Neural cell (in vitro differentiated cells): ENCODE results near the gene PRODH. TPM values are rescaled to one million over a fixed set of nuclear protein-coding genes. Genes with fewer than 3 reads are reported as not detected.
"Not testable (repeated sequence)": the region's sequence is repeated elsewhere in the genome, so short reads cannot be mapped to it uniquely, and the experiment has no call there.

Experiments
- H2AFZ ChIP-seq: fragments of 200-600, 300-800 bp; sonication (generic), shearing (Covaris generic); 2 replicates; pipeline ENCODE4 v1.6.0; 2014; ENCODE audit warnings: low read depth, mild to moderate bottlenecking, antibody characterized with exemption, low read length, moderate library complexity
- H3F3A ChIP-seq: fragments of 200-600 bp; shearing (Covaris generic); 2 replicates; pipeline ENCODE4 v1.6.1; 2016; ENCODE audit warnings: mild to moderate bottlenecking, moderate library complexity, mixed read lengths, antibody characterized with exemption, low read length; ENCODE audit not compliant: insufficient read depth, poor library complexity, severe bottlenecking
- H3K27ac ChIP-seq: fragments of 200-600, 300-800 bp; sonication (generic), shearing (Covaris generic); 2 replicates; pipeline ENCODE4 v1.5.1; 2014; ENCODE audit warnings: mild to moderate bottlenecking, low read length, moderate library complexity
- H3K27me3 ChIP-seq: fragments of 300-800, 200-600 bp; sonication (generic), shearing (Covaris generic); 2 replicates; pipeline ENCODE4 v1.6.0; 2014; ENCODE audit warnings: mild to moderate bottlenecking, low read depth, low read length, moderate library complexity; ENCODE audit not compliant: insufficient read depth
- H3K36me3 ChIP-seq: fragments of 300-800, 200-600 bp; sonication (generic), shearing (Covaris generic); 2 replicates; pipeline ENCODE4 v1.5.1; 2014; ENCODE audit warnings: mild to moderate bottlenecking, antibody characterized with exemption, low read length, moderate library complexity; ENCODE audit not compliant: insufficient read depth
- H3K4me2 ChIP-seq: fragments of 300-800, 200-600 bp; sonication (generic), shearing (Covaris generic); 2 replicates; pipeline ENCODE4 v1.6.0; 2014; ENCODE audit warnings: mild to moderate bottlenecking, low read length
- H3K4me3 ChIP-seq: fragments of 300-800, 200-600 bp; sonication (generic), shearing (Covaris generic); 2 replicates; pipeline ENCODE4 v1.5.1; 2014; ENCODE audit warnings: mild to moderate bottlenecking, low read length, moderate library complexity
- H3K79me2 ChIP-seq: fragments of 200-600 bp; shearing (Covaris generic); replicated peaks from 2 replicates; pipeline ENCODE4 v1.6.0; 2014; ENCODE audit warnings: mild to moderate bottlenecking, low read length, moderate library complexity; ENCODE audit not compliant: insufficient read depth
- H3K9ac ChIP-seq: fragments of 300-800, 200-600 bp; sonication (generic), shearing (Covaris generic); 2 replicates; pipeline ENCODE4 v1.6.1; 2016; ENCODE audit warnings: mild to moderate bottlenecking, low read length, mixed read lengths
- H3K9me2 ChIP-seq: fragments of 200-600 bp; shearing (Covaris generic); 2 replicates; pipeline ENCODE4 v1.6.1; 2016; ENCODE audit warnings: mild to moderate bottlenecking, low read length, mixed read lengths; ENCODE audit not compliant: insufficient read depth
- H3K9me3 ChIP-seq: fragments of 200-600, 300-800 bp; sonication (generic), shearing (Covaris generic); 2 replicates; pipeline ENCODE4 v1.6.1; 2016; ENCODE audit warnings: mild to moderate bottlenecking, mixed run types, low read length, moderate library complexity, mixed read lengths
- H4K20me1 ChIP-seq: fragments of 200-600 bp; shearing (Covaris generic); 2 replicates; pipeline ENCODE4 v1.6.1; 2016; ENCODE audit warnings: mild to moderate bottlenecking, mixed run types; ENCODE audit not compliant: insufficient read depth
- CTCF ChIP-seq: fragments of 450-650 bp; IDR thresholded peaks from 2 replicates; pipeline ENCODE4 v1.5.1; 2014; ENCODE audit warnings: antibody characterized with exemption, mild to moderate bottlenecking, moderate library complexity; ENCODE audit not compliant: poor library complexity, severe bottlenecking
- EZH2 ChIP-seq: fragments of 200-600, 300-800 bp; shearing (Covaris generic), sonication (generic); IDR thresholded peaks from 2 replicates; pipeline ENCODE4 v1.6.1; 2014; ENCODE audit warnings: antibody characterized with exemption, low read length, borderline replicate concordance, mild to moderate bottlenecking; ENCODE audit not compliant: insufficient read depth, poor library complexity, severe bottlenecking
- MXI1 ChIP-seq: fragments of 450-650 bp; conservative IDR thresholded peaks from 2 replicates; pipeline ENCODE4 v1.6.1; 2014; ENCODE audit warnings: antibody characterized with exemption, mild to moderate bottlenecking; ENCODE audit not compliant: poor library complexity, severe bottlenecking
- POLR2AphosphoS5 ChIP-seq: IDR thresholded peaks from 2 replicates; pipeline ENCODE4 v1.6.1; 2012
- REST ChIP-seq: IDR thresholded peaks from 2 replicates; pipeline ENCODE4 v1.6.1; 2012; ENCODE audit warnings: borderline replicate concordance
- SMC3 ChIP-seq: fragments of 450-650 bp; conservative IDR thresholded peaks from 2 replicates; pipeline ENCODE4 v1.6.1; 2014; ENCODE audit warnings: antibody characterized with exemption, mild to moderate bottlenecking, moderate library complexity; ENCODE audit not compliant: poor library complexity
- polyA plus RNA-seq: library from polyadenylated mRNA; depleted of rRNA; stranded (reverse); fragments of >200 nt; gene quantifications from 2 replicates; pipeline ENCODE4 v1.2.3, GENCODE V29; 2014

The PRODH gene
- polyA plus RNA-seq, 1 donor from 2014 or later: 0.31 TPM

GRCh38 chr22:18888115-18888514 is 48.0 kb downstream of the PRODH start:
- no peak overlapping the region for H3K4me3 ChIP-seq
- no peak overlapping the region for H2AFZ ChIP-seq
- H3K9me2 ChIP-seq: no peaks in the 10 kb centered on the region
- no peaks in the 10 kb centered on the region for H3K9me3 ChIP-seq
- no peaks in the 10 kb centered on the region for H3F3A ChIP-seq
- H3K4me2 ChIP-seq: no peak overlapping the region
- H3K27ac ChIP-seq: no peak overlapping the region
- no peak overlapping the region for H3K9ac ChIP-seq
- H3K36me3 ChIP-seq: no peaks in the 10 kb centered on the region
- H4K20me1 ChIP-seq: no peaks in the 10 kb centered on the region
- TF ChIP-seq CTCF (no peak), POLR2AphosphoS5 (no peak), EZH2 (no peak), REST (no peak), MXI1 (no peak), SMC3 (no peak)
- no peaks in the 10 kb centered on the region for H3K27me3 ChIP-seq
- H3K79me2 ChIP-seq: no peaks in the 10 kb centered on the region

GRCh38 chr22:18884465-18884864 is 51.6 kb downstream of the PRODH start:
- H3K36me3 ChIP-seq, H3K9me2 ChIP-seq, H3F3A ChIP-seq, H4K20me1 ChIP-seq, H3K4me2 ChIP-seq, H3K9me3 ChIP-seq, H3K9ac ChIP-seq, H2AFZ ChIP-seq, H3K27me3 ChIP-seq, H3K27ac ChIP-seq, H3K79me2 ChIP-seq, H3K4me3 ChIP-seq: not testable (repeated sequence)

- not testable (repeated sequence) for H3K9ac ChIP-seq, H4K20me1 ChIP-seq, H3K27me3 ChIP-seq, H2AFZ ChIP-seq, H3K79me2 ChIP-seq, H3K27ac ChIP-seq, H3F3A ChIP-seq, H3K9me3 ChIP-seq, H3K4me3 ChIP-seq, H3K4me2 ChIP-seq, H3K9me2 ChIP-seq, H3K36me3 ChIP-seq
These were observed 54.8 kb downstream of the PRODH start for GRCh38 chr22:18881260-18881659.

Other genes with a start within 250 kb of the PRODH start
- 8.9 and 13.3 TPM in 2 replicates for gene DGCR6, start 30.0 kb downstream of the PRODH start, polyA plus RNA-seq
- 67.1 and 67.7 TPM in 2 replicates for gene DGCR2, start 186.1 kb upstream of the PRODH start, polyA plus RNA-seq
- 0.26 TPM in 1 of 2 replicates, not detected in the other for gene TSSK2, start 195.0 kb upstream of the PRODH start, polyA plus RNA-seq
- gene ESS2, start 208.4 kb upstream of the PRODH start, polyA plus RNA-seq: 27.6 and 28.0 TPM in 2 replicates
- gene GSC2, start 214.0 kb upstream of the PRODH start, polyA plus RNA-seq: not detected in 2 replicates
- gene SLC25A1, start 242.4 kb upstream of the PRODH start, polyA plus RNA-seq: 81.4 and 89.2 TPM in 2 replicates